Anterior cingulate cortex (tissue), 58 donors: ENCODE data around the gene PPM1D.
"Not testable (repeated sequence)": the region's sequence is repeated elsewhere in the genome, so short reads cannot be mapped to it uniquely, and the experiment has no call there.

Experiments
- DNase-seq, 58 donors: peaks; one replicate each; lab custom pipeline; 2025; lab: John Stamatoyannopoulos, UW

The PPM1D gene

DNA sequence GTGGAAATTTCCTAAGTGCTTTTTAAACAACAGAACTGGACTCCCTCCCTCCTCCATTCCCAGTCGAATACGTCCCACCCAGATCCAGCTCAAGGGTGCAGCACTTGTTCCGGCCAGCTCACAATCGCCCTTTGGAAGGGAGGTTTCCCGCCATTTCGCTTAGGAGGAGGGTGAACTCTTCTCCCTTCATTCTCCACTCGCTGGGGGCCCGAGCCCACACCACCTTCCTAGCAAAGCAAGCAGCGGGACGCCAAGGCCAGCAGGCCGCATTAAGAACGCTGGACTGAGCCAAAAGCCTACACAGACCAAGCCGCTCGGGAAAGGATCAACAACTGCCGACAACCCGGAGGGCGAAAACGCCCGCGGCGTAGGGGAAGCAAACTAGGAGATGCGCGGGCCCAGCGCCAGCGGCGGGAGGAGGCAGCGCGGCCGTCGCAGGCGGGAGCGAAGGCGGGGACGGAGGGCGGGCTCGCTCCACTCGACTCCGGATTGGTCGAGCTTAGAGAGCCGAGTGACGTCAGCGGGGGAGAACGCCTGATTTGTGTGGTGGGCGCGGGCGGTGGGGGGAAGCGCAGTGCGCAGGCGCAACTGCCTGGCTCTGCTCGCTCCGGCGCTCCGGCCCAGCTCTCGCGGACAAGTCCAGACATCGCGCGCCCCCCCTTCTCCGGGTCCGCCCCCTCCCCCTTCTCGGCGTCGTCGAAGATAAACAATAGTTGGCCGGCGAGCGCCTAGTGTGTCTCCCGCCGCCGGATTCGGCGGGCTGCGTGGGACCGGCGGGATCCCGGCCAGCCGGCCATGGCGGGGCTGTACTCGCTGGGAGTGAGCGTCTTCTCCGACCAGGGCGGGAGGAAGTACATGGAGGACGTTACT is at the start of gene PPM1D:
TSS of gene PPM1D (plus strand) at position 574 of the 870 bp plus-strand sequence. CDS start at position 796, 222 bp downstream.
- DNase-seq, result peak; percentile 85 to 99 (median 98)

DNA sequence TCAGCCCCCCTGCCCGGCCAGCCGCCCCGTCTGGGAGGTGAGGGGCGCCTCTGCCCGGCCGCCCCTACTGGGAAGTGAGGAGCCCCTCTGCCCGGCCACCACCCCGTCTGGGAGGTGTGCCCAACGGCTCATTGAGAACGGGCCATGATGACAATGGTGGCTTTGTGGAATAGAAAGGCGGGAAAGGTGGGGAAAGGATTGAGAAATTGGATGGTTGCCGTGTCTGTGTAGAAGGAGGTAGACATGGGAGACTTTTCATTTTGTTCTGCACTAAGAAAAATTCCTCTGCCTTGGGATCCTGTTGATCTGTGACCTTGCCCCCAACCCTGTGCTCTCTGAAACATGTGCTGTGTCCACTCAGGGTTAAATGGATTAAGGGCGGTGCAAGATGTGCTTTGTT is 47.7 kb upstream of the PPM1D start:
- DNase-seq, result not testable (repeated sequence)

DNA sequence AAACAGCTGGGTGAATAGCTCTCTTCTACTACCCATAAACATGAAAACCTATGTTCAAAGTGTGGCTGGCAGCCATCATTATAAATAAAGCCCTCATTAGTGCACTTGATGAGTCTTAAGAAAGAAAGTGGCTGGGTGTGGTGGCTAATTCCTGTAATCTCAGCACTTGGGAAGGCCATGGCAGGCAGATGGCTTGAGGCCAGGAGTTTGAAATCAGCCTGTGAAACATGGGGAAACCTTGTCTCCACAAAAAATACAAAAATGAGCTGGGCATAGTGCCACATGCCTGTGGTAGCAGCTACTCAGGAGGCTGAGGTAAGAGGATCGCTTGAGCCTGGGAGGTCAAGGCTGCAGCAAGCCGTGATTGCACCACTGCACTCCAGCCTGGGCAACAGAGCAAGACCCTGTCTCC is 45.6 kb upstream of the PPM1D start:
- no peak for DNase-seq

DNA sequence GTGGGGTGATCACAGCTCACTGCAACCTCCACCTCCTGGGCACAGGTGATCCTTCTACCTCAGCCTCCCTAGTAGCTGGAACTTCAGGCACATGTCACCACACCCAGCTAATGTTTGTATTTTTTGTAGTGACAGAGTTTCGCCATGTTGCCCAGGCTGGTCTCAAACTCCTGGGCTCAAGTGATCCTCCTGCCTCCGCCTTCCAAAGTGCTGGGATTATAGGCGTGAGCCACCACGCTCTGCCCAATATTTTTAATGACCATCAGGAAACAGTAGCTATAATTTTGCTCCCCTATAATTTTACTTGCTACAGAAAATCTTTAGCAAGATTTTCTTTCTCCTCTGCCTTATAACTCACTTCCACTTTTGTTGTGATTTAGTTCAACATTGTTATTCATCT is 44.2 kb upstream of the PPM1D start:
- DNase-seq, result no peak

DNA sequence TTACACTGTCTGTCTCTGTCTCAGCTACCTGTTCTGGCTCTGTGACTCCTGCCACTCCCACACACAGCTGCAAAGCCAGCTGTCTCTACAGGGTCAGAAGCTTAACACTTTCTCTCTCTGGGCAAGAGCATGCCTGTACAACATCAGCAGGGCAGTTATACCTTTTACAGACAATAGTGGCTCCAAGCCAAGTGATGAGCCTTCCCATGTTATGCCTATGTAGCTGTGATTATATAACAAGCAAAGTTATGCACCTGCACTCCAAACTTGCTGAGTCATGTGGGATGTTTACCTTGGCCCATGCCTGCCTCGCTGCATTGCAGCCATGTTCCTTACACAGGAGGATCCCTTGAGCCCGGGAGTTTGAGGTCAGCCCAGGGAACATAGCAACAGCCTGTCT is 42.2 kb upstream of the PPM1D start:
- no peak for DNase-seq

DNA sequence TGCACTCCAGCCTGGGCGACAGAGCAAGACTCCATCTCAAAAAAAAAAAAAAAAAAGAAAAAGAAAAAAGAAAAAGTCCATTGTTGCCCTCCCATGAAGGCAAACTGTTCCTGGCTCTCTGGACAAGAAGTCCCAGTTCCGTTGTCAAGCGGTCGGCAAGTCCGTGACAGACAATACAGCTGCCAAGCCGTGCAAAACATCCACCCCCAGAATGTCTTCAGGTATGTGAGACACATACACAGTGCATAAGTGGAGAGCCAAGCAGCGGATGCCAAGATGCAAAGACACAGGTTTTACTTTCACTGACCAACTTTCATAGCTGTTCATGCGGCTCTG is 40.4 kb upstream of the PPM1D start:
- no peak for DNase-seq

DNA sequence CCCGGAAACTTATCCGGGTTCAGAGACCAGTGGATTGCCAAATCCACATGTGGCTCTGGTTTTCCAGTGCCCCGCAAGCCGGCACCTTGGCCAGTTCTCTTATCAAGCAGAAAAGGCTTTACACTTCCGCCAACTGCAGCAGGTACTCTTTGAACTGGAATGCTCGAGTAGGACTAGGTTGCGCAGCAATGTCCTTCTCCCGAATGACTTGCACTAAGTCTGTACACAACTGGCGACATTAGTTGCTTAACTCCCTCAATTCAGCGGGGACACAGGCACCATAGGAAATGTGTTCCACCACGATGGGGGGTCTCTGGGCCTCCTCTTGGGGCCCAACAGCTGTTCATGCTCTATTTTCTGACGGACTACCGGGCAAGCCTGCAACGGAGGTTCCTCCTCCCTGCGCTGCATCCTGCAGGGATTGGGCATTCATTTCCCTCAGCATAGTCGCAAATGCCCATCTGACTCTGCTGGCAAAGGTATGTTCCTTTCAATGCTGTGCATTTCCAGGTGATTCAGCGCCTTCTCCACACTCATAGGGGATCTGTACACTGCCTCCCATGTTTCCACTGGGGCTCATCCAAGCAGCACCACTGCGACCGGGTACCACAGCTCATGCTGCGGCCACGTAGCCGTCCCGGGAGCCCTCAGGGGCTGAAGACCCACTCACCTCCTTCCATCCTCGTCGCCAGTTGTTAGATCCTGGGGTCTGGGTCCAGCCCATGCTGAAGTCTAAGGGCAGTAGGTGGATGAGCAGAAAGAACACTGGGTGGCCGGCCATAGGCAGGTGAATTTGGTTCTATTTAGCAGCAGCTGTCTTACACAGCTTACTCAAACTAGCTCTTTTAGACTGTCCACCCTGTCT is 39.8 kb upstream of the PPM1D start:
- DNase-seq, result no peak

DNA sequence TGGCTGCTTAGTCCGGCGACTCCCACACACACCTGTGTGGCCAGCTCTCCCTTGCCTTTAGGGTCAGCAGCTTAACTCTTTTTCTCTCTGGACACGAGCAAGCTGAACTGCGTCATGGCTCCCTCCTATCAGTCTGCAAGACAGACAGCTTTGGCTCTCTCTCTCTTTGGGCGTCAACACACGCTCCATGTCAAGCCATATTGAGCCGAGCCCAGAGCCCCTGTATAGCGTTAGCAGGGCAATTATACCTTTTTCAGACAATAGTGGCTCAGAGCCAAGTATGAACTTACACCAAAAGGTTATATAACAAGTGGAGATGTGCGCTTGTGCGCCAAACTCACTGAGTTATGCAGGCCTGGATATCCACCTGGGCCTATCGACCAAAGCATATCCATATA is 39.1 kb upstream of the PPM1D start:
- DNase-seq, result no peak

DNA sequence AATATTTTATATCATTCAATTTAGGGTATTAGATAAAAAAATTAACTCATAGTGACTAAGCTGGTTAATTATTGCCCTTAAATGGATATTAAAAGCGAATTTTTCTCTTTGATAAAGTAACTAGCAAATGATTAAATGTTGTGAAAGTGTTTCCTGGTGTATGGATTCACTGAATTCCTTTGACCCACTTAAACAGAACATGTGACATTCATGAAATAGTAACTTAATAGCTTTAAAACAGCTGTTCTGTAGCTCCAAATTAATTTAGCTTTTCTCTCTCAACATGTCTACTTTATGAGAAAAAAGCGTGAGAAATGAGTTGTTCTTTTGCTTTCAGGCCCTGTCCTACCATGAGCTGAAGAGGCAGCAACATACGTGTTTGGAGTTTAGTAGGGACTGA is 37.6 kb upstream of the PPM1D start:
- DNase-seq, result no peak

DNA sequence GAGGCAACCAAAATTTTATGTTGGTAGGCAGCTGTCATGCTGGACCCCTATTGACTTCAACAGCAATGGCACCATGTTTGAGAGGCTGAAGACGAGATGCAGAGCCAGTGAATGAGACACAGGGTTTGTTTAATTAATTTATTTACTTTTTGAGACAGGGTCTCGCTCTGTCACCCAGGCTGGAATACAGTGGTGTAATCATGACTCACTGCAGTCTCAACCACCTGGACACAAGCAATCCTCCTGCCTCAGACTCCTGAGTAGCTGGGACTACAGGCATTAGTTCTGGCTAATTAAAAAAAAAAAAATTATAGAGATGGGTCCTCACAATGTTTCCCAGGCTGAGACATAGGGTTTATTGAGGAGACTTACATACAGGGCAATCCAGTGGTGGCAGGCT is 36.2 kb upstream of the PPM1D start:
- DNase-seq, result no peak

DNA sequence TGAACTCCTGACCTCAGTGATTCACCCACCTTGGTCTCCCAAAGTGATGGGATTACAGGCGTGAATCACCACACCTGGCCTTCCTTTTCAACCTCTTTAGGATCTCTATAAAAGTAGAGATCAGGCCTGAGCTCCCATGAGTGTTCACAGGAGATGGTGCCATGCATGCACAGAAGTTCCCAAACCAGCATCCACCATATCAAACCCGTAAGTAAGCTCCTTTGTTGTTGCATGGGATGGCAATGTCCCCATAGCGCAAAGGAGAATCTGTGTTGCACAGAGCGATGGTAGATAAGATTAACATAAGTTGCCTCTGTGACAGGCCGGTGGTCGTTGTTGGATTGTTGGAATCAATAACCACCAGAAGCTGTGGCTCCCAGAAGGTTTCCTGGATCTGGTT is 34.8 kb upstream of the PPM1D start:
- no peak for DNase-seq

DNA sequence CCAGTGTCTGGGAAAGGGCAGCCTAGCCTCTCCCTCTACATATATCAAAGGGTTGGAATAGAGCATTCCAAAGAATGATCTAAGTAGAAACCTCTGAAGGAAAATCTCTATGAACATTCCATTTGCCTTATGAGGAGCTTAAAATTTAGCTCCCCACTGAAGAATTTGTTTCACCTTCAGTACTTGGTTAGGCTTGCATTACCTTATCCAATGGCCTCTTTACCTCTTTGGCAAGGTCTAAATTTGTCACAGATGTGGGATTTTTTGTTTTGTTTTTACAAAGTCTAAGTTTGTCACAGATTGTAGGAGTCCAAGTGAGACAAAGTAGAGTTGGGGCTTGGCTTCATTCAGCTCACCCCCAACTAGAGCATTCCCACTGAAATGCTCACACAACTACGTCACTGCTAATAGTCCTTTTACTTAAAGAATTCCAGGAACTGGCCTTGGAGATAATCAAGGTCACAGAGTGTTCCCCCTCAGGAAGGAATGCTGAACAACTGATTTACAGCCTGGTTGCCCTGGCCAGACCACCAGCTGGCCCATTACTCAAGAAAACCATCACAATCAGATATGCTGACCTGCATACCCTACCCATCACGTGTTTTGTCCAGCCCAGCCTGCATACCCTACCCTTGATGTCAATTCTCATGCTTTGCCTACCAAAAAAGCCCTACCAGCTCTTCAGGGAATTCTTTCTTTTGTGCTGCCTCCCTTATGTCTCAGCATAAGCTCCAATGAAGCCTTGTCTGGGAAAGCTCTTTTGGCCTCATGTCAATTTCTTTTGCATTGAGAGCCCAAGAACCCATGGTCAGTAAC is 26.5 kb upstream of the PPM1D start:
- no peak for DNase-seq

DNA sequence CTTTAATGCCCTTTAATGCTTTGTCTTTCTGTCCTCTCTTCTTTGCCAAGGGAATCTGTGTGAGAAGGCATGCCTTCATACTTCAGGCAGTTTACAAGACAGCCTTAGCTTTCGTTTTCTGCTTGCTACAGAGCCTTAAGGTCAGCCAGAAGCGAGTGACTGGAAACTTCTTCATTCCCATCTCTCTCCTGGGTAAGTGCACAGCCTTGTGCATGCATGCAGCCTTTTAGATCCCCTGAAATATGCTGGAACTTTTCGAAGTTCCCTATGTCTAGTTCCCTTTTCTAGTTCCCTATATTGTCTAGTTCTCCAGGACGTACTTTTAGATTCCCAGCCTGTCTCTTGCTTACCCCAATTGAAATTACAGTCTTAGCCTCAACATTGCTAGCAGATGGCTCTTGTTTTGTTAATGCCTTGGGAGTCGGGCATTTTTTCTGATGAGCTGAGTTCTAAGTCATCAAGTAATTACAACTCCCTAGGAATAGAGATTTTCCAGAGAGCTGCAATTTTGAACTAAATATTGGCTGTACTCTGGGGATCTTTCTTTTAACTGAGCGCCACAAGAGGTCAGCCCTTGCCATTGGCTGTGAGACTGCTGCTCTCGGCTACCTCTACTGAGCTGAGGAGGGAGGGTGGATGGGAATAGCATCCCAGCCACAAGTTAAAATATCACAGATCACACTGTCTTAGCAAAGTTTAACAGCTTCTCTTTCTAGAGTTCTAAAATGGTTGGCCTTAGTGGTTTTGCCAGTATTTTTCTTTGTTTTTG is 22.7 kb upstream of the PPM1D start:
- DNase-seq, result peak in 34 of 58 donors; percentile 0 to 51 (median 16)

DNA sequence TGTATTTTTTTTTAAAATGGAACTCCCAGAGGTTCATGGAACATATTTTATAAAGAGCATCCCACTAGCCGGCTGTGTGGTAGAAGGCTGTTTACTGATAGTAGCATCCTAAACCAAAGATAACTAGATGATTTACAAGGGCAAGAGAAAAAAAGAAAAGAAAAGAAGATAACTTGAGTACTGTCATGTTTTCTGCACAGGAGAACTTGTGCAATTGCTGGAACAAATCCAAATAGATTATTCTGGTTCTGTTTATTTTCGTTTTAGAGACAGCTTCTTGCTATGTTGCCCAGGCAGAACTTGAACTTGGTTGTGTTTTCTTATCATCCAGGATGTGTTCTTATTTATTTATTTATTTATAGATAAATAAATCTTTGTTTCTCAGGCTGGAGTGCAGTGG is 20.9 kb upstream of the PPM1D start:
- DNase-seq, result no peak

DNA sequence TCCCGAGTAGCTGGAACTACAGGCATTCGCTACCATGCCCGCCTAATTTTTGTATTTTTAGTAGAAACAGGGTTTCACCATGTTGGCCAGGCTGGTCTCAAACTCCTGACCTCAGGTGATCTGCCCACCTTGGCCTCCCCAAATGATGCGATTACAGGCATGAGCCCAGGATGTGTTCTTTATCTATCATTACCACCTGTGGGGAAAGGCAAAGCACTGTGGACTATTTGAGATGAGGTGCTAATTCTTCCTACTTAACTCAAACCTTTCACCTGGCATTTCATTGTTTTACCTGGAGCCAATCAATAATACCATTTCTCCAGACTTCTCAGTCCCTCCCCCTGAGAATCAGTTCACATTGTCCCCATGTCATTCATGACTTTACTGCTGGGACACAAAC is 20.4 kb upstream of the PPM1D start:
- DNase-seq, result no peak

DNA sequence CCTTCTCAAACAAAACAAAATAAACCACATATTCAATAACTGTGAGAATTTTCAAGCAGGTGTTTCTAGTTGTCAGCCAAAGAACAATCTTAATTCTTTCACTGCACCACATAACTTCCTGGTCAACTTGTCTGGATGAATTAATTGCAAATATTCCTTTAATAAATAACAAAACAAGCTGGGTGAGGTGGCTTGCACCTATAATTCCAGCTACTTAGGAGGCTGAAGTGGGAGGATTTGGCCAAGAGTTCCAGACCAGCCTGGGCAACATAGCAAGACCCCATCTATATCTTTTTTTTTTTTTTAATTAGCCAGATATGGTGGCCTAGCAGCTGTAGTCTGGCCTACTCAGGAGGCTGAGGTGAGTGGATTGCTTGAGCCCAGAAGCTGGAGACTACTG is 17.0 kb upstream of the PPM1D start:
- DNase-seq, result no peak

DNA sequence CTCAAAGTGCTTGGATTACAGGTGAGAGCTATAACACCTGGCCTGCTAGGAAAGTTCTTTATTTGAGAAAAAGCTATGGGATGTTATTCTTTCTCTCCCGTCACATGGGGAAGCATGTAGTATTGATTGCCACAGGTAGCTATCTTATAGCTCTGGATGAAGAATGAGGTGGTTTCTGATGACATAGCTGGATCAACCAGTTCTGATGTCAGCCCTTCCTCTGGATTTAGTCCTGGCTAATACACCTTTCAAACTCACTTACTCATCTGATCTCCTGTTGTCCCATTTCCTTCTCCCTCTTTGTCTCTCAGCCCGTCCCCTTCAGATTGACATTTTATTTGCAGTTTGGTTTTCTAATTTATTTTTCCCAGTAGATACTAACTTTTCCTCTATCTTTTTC is 14.1 kb upstream of the PPM1D start:
- DNase-seq, result no peak

DNA sequence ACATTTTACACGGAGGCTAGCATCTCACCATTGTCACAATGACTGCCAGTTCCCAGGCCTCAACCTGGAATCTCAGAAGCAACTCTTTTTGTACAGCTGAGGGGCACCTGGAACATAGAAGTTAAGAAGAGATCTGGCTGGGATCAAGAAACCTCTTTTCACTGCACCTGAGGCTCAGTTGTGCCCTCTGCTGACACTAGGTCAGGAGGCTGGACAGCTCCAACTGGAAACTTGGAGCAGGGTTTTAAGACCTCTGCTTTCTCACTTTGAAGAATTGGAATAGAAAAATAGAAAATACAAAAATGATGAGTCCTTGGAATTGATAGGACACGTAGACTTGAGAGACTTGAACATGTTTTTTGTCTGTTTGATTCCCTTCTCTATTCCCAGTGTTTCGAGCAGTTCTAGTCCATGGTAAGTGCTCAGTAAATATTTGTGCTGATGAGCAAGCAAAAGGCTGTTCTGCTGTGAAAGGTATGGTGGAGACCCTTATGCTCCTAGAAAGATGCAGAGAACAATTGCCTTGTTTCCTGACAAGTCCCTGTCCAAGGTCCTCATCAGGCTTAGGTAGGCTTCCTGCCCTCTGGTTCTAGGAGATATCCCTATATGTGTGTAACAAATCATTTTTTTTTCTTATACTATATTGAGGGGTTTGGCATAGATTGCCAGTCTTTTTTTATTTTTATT is 13.6 kb upstream of the PPM1D start:
- DNase-seq, result no peak

DNA sequence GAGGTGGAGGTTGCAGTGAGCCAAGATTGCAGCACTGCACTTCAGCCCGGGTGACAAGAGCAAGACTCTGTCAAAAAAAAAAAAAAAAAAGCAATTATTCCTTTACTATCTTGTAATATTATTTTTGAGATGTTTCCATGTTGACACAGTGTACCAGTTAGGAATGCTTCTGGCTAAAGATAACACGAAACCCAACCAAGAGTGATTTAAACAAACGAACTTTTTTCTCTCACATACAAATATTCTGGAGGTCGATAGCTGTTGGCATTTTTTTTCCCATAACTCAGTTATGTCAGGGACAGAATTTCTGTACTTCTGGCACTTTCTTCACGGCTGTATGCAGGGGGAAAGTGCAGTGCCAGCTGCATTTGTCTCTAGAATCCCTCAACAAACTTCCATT is 9.9 kb upstream of the PPM1D start:
- DNase-seq, result no peak

DNA sequence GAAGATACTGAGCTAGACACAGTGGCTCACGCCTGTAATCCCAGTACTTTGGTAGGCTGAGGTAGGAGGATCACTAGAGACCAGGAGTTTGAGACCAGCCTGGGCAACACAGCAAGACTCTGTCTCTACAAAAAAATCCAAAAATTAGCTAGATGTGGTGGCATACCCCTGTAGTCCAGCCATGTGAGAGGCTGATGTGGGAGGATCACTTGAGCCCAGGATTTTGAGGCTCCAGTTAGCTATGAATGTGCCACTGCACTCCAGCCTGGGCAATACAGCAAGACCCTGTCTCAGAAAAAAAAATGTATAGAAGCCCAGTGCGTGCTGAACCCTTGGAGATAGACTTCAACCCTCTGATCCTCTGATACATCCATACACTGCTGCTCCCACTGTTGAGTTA is 7.2 kb upstream of the PPM1D start:
- DNase-seq, result no peak
